Osteoblast (primary cell): Measurements from ENCODE around the gene GRIK4. TPM values are rescaled to one million over a fixed set of nuclear protein-coding genes. Genes with fewer than 3 reads are reported as not detected.
"Not testable (repeated sequence)": the region's sequence is repeated elsewhere in the genome, so short reads cannot be mapped to it uniquely, and the experiment has no call there.

Experiments
- DNase-seq: peaks from one replicate; pipeline ENCODE4 v3.0.0; 2011; ENCODE audit warnings: low spot score, mixed read lengths; ENCODE audit not compliant: insufficient read length; ENCODE audit errors: missing footprints
- H2AFZ ChIP-seq: 2 replicates; pipeline ENCODE4 v1.6.0; 2011; ENCODE audit warnings: mild to moderate bottlenecking, low read length
- H3K27ac ChIP-seq: 2 replicates; pipeline ENCODE4 v1.5.1; 2011; ENCODE audit warnings: mild to moderate bottlenecking, low read depth, low read length, moderate library complexity
- H3K27me3 ChIP-seq: 2 replicates; pipeline ENCODE4 v1.6.0; 2012; ENCODE audit warnings: mild to moderate bottlenecking, control low read depth, inconsistent platforms, low read length, moderate library complexity; ENCODE audit not compliant: insufficient read depth
- H3K36me3 ChIP-seq: 2 replicates; pipeline ENCODE4 v1.5.1; 2011; ENCODE audit warnings: mild to moderate bottlenecking, low read length, control low read depth, moderate library complexity; ENCODE audit not compliant: insufficient read depth
- H3K4me1 ChIP-seq: 2 replicates; pipeline ENCODE4 v1.5.1; 2011; ENCODE audit warnings: mild to moderate bottlenecking, low read length, control low read depth, moderate library complexity; ENCODE audit not compliant: insufficient read depth
- H3K4me2 ChIP-seq: 2 replicates; pipeline ENCODE4 v1.6.0; 2011; ENCODE audit warnings: mild to moderate bottlenecking, low read length; ENCODE audit not compliant: insufficient read depth
- H3K4me3 ChIP-seq: fragments of 200-600 bp; sonication (generic); 3 replicates; pipeline ENCODE4 v1.5.1; 2012; ENCODE audit warnings: mild to moderate bottlenecking, low read length, inconsistent platforms; ENCODE audit not compliant: insufficient read depth
- H3K79me2 ChIP-seq: 2 replicates; pipeline ENCODE4 v1.6.0; 2012; ENCODE audit warnings: mild to moderate bottlenecking, low read length, control low read depth, inconsistent platforms; ENCODE audit not compliant: insufficient read depth
- H3K9me3 ChIP-seq: 2 replicates; pipeline ENCODE4 v1.5.1; 2011; ENCODE audit warnings: low read depth, low read length, control low read depth
- H4K20me1 ChIP-seq: 2 replicates; pipeline ENCODE4 v1.6.0; 2012; ENCODE audit warnings: mild to moderate bottlenecking, low read length, control low read depth; ENCODE audit not compliant: insufficient read depth
- CTCF ChIP-seq: IDR thresholded peaks from 2 replicates; pipeline ENCODE4 v1.5.1; 2011; ENCODE audit warnings: mild to moderate bottlenecking, low read depth, low read length, moderate library complexity; ENCODE audit errors: extremely low read depth
- total RNA-seq: library from RNA; depleted of rRNA; stranded (reverse); fragments of >200 nt; gene quantifications from 2 replicates; pipeline ENCODE4 v1.2.3, GENCODE V29; 2012

The GRIK4 gene
- total RNA-seq, 1 donor = under 0.01 TPM

- Histone ChIP-seq H3K36me3 (no peaks in the 10 kb centered on the region), H3K79me2 (no peaks in the 10 kb centered on the region), H3K27me3 (no peaks in the 10 kb centered on the region), H4K20me1 (no peaks in the 10 kb centered on the region), H3K4me1 (no peaks in the 10 kb centered on the region), H3K4me3 (no peak overlapping the region), H3K4me2 (no peak overlapping the region), H3K9me3 (no peaks in the 10 kb centered on the region), H2AFZ (no peak overlapping the region), H3K27ac (no peak overlapping the region)
- no peak for TF ChIP-seq CTCF
- no peak for DNase-seq
Observed at GRCh38 chr11:121008551-121008950, 497.0 kb downstream of the GRIK4 start.

GRCh38 chr11:121012091-121012490 lies 500.5 kb downstream of the GRIK4 start:
- Histone ChIP-seq H3K36me3 (no peaks in the 10 kb centered on the region), H4K20me1 (no peaks in the 10 kb centered on the region), H3K4me2 (no peak overlapping the region), H3K4me1 (no peaks in the 10 kb centered on the region), H3K4me3 (no peak overlapping the region), H3K9me3 (no peaks in the 10 kb centered on the region), H2AFZ (no peak overlapping the region), H3K27me3 (no peaks in the 10 kb centered on the region), H3K27ac (no peak overlapping the region), H3K79me2 (no peaks in the 10 kb centered on the region)
- no peak for DNase-seq
- no peak for TF ChIP-seq CTCF

- Histone ChIP-seq H3K79me2 (peaks cover under 1% of the 10 kb centered on the region), H3K4me2 (no peak overlapping the region), H3K4me3 (no peak overlapping the region), H3K9me3 (no peaks in the 10 kb centered on the region), H3K4me1 (peaks cover 4% of the 10 kb centered on the region), H4K20me1 (no peaks in the 10 kb centered on the region), H3K27me3 (no peaks in the 10 kb centered on the region), H2AFZ (no peak overlapping the region), H3K27ac (no peak overlapping the region), H3K36me3 (no peaks in the 10 kb centered on the region)
- DNase-seq = no peak
- TF ChIP-seq CTCF = no peak
Observed at GRCh38 chr11:121018746-121019145, 507.2 kb downstream of the GRIK4 start.

GRCh38 chr11:121021718-121022117 lies 510.2 kb downstream of the GRIK4 start:
- H4K20me1 ChIP-seq = peaks cover 18% of the 10 kb centered on the region
- not testable (repeated sequence) for H3K9me3 ChIP-seq, H3K4me3 ChIP-seq, DNase-seq, H3K27ac ChIP-seq, H3K36me3 ChIP-seq, H3K4me2 ChIP-seq, H3K27me3 ChIP-seq, H2AFZ ChIP-seq
- peaks cover 13% of the 10 kb centered on the region for H3K4me1 ChIP-seq
- peaks cover 30% of the 10 kb centered on the region for H3K79me2 ChIP-seq
